Measurements from ENCODE around the gene MOSPD2. TPM values are rescaled to one million over a fixed set of nuclear protein-coding genes. Genes with fewer than 3 reads are reported as not detected.

The MOSPD2 gene
- total RNA-seq, 1 donor from 2014 or later: 8.5 TPM

- ATAC-seq: no peak
Observed at GRCh38 chrX:14916017-14916674, 42.9 kb downstream of the MOSPD2 start.

- no peak for ATAC-seq
Observed at GRCh38 chrX:14919407-14919806, 46.2 kb downstream of the MOSPD2 start.

- ATAC-seq: no peak
Observed at GRCh38 chrX:14920196-14920595, 47.0 kb downstream of the MOSPD2 start.

DNA sequence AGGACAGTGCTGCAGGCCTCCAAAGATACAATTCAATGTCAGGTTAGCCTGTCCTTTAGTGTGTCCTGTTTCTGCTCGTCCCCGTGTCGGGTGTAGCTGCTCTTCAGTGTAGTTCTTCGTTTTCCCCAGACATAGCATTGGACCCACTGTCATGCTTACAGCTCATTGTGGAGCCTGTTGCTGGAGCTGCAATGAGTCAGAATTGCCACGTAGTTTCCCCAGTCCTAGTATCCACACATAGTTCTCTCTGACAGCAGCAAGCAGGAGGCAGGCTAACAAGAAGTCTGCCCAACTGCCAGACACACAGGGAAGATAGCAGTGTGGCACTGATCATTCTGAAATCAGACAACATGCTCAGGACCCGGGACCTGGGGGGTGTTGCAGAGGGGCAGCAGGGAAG, 49.2 kb downstream of the MOSPD2 start:
- no peak for ATAC-seq

- no peak for ATAC-seq
Observed at GRCh38 chrX:14923761-14924160, 50.5 kb downstream of the MOSPD2 start.

DNA sequence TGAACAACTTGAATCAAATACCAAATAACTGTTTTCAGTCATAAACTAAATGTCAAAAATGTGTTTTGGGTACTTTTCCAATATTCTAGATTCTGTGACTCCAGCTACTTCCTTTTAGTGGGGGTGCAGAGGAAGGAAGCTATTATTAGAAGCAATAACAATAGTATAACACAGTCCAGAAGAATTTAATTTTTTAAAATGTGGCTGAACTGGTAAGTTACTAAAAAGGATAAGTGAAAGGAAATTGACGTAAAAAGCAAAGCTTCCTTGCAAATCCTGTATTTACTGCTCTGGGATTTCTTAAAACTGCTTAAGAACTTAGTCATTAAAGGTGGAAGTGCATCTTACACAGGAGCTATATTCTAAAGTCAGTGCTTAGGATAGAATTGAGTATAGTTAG, 53.2 kb downstream of the MOSPD2 start:
- ATAC-seq: no peak

DNA sequence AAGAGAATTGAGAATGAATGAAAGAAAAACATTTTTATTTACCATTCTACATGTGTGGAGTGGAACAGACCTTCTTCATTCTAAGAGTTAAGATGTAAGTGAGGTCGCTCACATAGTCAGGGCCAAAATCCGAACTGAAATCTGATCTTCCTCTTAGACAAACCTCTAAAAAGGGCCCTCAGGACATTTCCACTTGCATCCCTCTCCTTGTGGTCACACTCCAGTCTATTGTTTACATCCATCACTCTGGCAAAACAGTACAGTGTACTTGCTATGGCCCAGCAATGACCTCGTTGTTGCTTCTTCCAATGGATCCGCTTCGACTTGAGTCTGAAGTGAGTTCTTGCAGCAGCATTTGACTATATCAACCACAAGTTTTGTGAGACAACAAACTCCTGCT, 54.2 kb downstream of the MOSPD2 start:
- ATAC-seq: no peak

GRCh38 chrX:14930663-14931062, 57.4 kb downstream of the MOSPD2 start:
- no peak for ATAC-seq

GRCh38 chrX:14932136-14932535, 58.9 kb downstream of the MOSPD2 start:
- ATAC-seq: no peak

- no peak for ATAC-seq
Observed at GRCh38 chrX:14934423-14934822, 61.2 kb downstream of the MOSPD2 start.

GRCh38 chrX:14936561-14936960, 63.3 kb downstream of the MOSPD2 start:
- no peak for ATAC-seq

DNA sequence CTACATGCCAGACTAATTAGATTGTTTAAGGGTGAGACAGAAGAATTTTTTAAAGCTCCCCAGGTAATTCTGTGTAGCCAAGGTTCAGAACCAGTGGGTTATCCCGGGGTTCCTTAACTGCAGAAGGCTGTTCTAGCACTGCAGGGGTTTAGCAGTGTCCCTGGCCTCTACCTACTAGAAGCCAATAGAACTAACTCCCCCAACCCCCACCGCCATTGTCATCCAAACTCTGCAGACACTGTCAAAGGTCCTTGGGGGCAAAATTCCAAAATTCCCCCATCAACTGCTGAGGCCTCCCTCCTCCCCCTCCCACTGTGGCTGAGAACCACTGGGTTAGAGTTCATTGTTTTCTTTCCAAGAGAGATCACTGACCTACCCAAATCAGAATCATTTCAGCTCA, 66.4 kb downstream of the MOSPD2 start:
- ATAC-seq: no peak

DNA sequence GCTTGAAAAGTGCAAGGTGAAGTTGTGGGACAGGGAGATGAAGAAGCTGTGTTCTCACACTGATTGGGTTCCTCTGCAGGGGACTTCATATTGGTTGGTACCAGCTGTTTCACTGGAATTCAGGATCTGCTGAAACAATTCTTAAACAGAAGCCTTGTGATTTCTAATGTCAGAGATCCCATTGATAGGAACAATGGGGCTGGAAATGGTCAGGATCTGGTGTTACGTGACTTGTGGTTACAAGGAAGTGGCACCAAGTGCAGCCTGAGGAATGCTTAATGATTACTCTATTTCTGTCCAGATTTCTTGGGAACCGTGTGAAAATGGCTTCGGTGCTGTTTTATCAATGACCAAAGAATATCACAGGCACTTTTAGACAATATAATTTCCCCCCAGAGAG, 68.1 kb downstream of the MOSPD2 start:
- no peak for ATAC-seq

DNA sequence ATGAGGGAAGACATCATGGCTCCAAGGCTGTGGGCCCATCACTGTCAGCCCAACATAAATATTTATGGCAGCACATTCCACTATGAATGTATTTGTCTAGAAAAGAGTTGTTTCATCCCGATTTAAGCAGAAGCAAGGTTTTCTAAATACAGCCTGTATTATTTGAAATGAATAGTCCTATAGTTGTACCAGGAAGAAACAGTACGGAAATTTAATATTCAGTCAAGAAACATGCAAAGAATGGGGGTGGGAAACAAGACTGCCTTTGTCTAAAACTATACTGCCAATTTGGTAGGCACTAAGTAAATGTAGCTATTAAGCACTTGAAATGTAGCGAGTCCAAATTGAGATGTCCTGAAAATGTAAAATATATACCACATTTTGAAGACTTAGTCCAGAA, 69.1 kb downstream of the MOSPD2 start:
- no peak for ATAC-seq

- ATAC-seq: no peak
Observed at GRCh38 chrX:14943962-14944361, 70.7 kb downstream of the MOSPD2 start.

DNA sequence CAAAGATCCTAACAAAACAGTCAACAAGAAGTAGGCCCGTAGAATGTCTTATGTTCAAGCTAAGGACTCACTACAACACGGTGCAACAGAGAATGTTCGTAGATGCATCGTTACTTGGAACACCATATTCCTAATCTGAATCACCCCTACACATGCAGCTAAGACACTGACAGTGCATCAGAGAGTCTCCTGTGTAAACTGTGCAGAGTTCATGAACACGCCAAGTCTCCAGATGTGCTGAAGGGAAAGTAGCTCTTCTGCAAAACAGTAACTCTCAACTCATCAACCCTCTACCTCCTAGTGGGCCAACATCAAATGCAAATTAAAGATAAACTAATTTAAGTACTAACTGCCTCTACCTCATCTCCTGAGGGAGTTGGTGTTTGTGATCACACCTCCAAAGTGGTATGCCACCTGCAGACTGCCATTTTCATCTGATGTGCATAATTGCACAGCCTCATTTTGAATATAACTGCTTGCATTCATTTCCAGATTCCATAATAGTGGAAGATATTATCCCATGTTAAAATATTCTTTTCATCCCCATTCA, 73.5 kb downstream of the MOSPD2 start:
- no peak for ATAC-seq

GRCh38 chrX:14948691-14949090, 75.5 kb downstream of the MOSPD2 start:
- no peak for ATAC-seq

DNA sequence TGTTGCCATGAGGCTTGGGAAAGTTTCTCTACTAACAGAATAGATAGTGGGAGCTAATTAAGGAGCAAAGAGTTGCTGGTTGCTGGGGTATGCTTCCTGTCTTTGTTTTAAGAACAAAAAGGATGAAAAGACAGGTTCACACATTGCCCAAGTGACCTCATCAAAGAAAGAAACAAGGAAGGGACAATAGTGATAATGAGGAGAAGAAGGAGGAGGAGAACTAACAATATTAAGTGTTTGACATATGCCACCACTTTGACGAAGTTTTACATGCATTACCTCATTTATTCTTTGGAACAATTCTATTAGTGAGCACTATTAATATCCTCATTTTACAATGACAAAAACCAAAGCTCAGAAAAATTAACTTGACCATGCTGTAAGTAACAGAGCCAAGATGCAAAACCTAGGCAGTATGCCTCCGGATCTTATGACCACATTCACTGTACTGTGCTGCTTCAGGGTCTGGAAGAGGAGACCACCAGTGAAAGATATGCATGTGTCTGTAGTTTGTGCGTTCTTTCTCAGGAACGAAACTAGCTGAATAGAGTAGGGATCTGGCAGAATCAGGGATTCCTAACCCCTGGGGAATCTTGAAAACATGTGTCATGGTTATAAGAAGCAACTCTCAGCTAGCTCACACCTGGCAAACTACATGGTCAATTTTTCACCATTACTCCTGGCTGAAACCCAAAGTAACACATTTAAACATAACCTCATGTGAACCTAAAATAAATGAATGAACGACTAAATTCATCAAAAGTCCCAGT, 83.8 kb downstream of the MOSPD2 start:
- ATAC-seq: no peak

- ATAC-seq: no peak
Observed at GRCh38 chrX:14963447-14964236, 90.4 kb downstream of the MOSPD2 start.

GRCh38 chrX:14964500-14964899, 91.3 kb downstream of the MOSPD2 start:
- no peak for ATAC-seq
